GM21529 (cell line): ENCODE data around the gene CCDC146.
"Not testable (repeated sequence)": the region's sequence is repeated elsewhere in the genome, so short reads cannot be mapped to it uniquely, and the experiment has no call there.

ENCODE experiments used
- ATAC-seq: cut with Tn5 transposase; IDR thresholded peaks from one replicate; pipeline ENCODE4 v1.9.1; 2021; ENCODE audit not compliant: unreplicated experiment

CCDC146 gene

GRCh38 chr7:77326131-77326530 is 203.7 kb downstream of the CCDC146 start:
- ATAC-seq: no peak

DNA sequence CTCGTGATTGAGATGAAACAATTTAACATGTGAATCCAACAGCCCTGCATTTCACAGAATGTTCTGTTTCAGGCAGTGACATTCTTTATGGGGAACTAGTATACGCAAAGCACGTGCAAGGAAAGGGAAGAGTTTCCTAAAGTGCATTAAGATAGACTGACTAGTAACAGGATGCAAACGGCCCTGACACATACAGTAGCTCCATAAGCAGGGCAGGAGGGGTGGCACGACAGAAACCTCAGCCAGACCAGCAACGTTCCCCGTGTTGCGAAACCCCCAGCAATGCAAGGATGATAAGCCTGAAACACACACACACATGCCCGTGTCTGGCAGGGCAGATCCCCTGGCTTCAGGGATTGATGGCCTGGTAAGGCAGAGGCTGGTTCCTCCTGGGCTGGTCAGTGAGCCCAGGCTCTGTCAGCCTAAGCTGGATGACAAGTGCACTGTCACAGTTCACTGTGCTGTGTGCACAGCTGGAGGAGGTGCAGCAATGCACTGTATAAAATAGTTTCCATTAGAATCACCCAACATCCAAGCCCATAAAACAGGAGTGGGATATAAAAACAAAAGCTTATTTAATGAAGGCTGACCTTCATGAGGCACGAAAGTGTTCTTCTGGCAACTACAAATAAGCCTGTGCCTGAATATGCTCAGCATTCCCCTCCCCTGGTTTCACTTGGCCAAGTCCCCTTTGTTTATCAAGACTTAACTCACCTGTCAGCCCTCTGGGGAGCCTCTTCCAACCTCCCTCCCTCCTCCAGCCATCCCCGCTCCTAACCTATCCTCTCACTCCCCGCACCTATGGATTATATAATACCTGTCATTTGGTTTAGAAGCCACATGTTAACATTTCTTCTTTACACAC is 204.9 kb downstream of the CCDC146 start:
- no peak for ATAC-seq

DNA sequence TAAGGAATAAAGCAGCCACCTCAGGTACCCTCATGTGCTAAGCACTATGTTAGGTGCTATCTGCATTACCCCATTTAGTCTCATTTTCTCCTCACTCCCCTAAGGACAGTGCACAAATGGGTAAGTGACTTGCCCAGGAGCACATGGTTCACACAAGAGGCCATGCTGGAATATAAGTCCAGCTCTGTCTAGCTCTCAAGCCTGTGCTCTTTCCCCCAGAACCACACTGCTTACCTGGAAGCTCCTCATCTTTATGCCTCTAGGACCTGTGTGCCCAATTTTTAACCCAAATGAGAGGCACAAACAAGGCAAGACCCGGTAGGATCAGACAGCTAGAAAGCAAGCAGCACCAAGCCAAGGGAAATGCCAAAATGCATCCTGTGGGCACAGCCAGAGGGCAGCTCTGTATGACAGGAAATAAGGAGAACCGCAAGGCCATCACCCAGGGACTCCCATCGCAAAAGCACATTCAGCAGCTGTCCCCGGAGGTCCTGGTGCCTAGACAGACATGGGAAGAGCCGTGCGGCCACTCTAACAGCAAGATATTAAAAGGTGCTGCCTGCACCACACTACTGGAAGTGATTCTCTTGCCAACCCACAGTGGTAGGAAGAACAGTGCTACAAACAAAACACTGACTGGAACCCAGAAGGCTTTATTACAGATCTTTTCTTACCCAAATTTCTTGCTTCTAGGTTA is 205.7 kb downstream of the CCDC146 start:
- no peak for ATAC-seq

- ATAC-seq: no peak
These were observed 206.3 kb downstream of the CCDC146 start for GRCh38 chr7:77328669-77329068.

DNA sequence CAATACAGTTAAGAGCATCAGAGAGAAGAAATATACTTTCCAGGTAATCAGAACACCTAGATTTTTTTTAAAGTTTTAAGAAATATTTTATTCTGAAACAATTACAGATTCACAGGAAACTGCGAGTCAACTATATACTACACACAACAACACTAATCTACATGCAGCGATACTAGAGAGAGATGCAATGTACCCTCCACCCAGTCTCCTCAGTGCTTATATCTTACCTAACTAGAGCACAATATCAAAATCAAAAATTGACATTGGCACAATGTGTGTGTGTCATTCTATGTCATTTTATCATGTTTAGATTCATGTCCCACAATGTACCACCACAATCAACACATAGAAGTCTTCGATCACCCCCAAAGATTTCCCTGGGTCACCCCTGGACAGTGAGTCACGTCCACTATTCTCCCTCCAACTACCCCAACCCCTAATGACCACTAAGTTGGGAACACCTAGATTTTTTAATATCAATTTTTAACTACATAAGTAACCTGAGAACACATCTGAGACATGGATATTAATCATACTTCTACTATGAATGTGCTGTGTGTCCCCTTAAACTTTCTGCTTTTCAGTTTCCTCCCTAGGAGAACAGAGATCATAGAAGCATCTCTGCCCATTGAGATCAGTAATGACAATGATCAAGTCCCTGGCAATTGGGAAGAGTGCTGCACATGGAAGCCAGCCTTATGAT is 207.2 kb downstream of the CCDC146 start:
- no peak for ATAC-seq

GRCh38 chr7:77330169-77330882 is 207.9 kb downstream of the CCDC146 start:
- peak; percentile 81 for ATAC-seq

DNA sequence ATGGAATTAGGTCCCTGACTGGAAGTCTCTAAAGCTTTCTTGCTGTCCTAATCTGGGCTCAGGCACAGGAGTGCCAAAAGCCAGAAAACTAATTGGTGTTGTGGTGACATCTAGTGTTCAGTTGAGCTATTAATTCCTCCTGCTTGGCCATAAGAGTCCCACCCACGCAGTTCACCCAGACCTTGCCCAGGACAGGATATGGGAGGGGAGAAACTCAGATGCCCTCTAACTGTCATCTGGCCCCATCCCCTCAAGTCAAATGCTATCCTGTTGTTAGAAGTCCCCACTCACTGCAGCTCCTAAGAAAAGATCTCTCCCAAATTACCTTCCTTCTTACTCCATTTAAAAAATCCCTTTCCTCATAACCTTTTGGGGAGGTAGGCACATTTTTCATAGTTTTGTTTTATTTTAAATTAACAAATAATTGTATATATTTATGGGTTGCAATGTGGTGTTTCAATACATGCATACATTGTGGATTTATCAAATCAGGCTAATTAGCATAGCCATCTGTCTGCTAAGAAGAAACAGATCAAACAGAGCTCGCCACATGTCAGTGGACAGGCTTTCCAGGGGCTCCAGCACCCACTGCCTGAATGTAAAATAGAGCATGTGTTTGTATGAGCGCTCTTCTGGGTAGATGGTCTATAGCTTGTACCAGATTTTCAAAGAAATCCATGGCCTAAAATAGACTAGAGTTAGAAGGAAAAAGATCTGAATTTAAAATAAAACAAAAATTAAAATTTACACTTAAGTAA is 209.7 kb downstream of the CCDC146 start:
- peak; percentile 75 for ATAC-seq

DNA sequence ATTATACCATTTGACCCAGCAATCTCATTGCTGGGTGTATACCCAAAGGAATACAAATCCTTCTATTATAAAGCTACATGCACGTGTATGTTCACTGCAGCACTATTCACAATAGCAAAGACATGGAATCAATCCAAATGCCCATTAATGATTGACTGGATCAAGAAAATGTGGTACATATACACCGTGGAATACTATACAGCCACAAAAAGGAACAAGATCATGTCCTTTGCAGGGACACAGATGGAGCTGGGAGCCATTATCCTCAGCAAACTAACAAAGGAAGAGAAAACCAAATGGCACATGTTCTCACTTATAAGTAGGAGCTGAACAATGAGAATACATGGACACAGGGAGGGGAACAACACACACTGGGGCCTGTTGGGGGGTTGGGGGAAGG is 211.6 kb downstream of the CCDC146 start:
- not testable (repeated sequence) for ATAC-seq

DNA sequence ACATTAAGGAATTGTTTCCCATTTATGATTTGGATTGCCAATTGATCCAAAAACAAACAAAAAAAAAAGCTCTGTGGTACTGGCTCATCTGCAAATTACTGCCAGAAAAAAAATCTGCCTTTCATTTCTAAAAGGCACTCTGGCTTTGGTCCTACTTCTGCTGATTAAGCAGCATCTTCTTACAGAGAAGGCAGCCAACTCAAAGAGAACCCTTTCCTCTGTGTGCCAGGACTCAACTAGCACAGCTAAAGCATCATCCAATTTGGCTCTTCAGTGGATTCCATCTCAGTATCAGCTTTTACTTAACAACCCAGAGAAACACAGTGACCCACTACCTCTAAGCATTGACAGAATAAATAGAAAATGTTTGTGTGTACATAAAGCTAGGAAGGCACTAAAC is 213.2 kb downstream of the CCDC146 start:
- ATAC-seq: no peak

- ATAC-seq: no peak
These were observed 215.1 kb downstream of the CCDC146 start for GRCh38 chr7:77337456-77337990.

DNA sequence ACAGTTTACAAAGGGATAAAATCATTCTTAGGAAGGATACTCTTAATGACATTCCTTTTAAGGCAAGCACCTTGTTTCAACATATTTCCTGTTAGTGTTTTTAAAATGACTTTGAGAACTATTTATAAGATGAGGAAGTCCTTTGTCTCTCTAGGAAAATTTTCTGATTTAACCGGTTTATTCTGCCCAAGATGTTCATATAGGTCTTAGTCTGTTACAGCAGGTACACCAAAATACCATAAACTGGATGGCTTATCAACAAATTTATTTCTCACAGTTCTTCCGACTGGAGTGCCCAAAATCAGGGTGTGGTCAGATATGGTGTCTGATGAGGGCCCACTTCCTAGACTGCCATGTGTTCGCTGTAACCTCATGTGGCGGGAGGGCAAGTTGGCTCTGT is 215.8 kb downstream of the CCDC146 start:
- ATAC-seq: no peak

DNA sequence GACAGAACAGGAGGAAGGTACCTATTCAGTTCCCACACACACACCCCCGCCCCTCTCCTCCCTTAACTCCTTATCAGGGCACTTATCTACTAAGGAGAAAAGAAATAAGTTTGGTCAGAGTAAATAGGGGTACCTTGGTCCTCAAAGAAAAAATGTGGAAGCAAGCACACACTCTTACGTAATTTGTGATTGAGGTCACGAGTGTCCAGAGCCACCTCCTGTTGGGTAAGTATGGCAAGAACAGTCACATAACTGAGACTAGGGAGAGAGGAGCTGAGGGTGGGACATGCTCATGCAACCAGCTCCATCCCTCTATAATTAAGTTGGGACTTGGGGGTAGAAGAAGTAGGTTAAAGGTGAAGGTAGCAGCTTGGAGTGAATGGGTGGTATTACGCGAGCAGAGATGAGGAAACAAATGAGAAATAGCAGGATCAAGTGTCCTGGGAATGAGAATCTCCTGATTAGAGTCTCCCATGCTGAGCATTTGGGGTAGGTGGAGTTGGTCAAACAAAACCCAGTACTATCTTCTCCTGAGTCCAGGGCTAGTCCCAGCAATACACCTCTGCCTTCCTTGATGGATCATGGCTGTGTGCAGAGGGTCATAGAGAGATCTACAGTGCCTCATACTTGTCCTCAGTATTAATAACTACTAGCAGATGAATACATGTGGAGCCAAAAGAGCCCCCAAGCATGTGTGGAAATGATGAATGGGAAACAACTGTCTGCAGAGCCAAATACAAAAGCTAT is 216.6 kb downstream of the CCDC146 start:
- ATAC-seq: no peak

DNA sequence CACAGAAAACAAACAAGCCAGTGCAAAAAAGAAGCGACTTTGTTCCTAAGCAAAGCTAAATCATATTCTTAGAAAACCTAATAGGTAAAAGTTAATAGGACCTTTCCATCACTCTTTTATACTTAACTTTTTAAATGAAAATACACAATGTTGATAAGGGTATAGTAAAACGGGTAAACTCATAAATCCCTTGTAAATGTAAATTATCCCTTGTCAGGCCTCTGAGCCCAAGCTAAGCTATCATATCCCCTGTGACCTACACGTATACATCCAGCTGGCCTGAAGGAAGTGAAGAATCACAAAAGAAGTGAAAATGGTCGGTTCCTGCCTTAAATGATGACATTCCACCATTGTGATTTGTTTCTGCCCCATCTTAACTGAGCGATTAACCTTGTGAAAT is 217.3 kb downstream of the CCDC146 start:
- ATAC-seq: no peak
